H1 (cell line): ENCODE measurements around the gene ESYT2. TPM values are rescaled to one million over a fixed set of nuclear protein-coding genes. Genes with fewer than 3 reads are reported as not detected.

ENCODE experiments used
- CTCF ChIA-PET: fragments of 300-600 bp; sonication (Branson Sonifier 250); formaldehyde crosslinking; loops from one replicate; lab custom pipeline; 2021; ENCODE audit not compliant: partially characterized antibody; lab: Charles Lee
- POLR2A ChIA-PET: fragments of 300-600 bp; sonication (Branson Sonifier 250); formaldehyde crosslinking; loops from one replicate; lab custom pipeline; 2021; ENCODE audit warnings: inconsistent platforms; ENCODE audit not compliant: partially characterized antibody; lab: Charles Lee
- DNase-seq, 2 experiments: peaks; one replicate each; pipeline versions ENCODE4 v3.0.0 to v3.0.0-alpha.2; 2010 to 2022; ENCODE audit warnings: low spot score in 2 of 2, low read depth in 1 of 2, mixed read lengths in 1 of 2
- FAIRE-seq: peaks from 2 replicates; lab custom pipeline; 2011; peaks lifted over from hg19 to GRCh38; lab: Jason Lieb, UNC
- H2AFZ ChIP-seq: 2 replicates; pipeline ENCODE4 v1.8.1; 2012; ENCODE audit warnings: low read length, inconsistent platforms
- H2AK5ac ChIP-seq: 2 replicates; pipeline ENCODE4 v1.6.1; 2013; ENCODE audit warnings: low read depth, low read length
- H2BK120ac ChIP-seq: replicated peaks from 2 replicates; pipeline ENCODE3; 2013; ENCODE audit warnings: low read depth, low read length, inconsistent platforms
- H2BK12ac ChIP-seq: 2 replicates; pipeline ENCODE4 v1.6.1; 2013; ENCODE audit warnings: low read depth, low read length
- H2BK15ac ChIP-seq: 2 replicates; pipeline ENCODE4 v1.6.1; 2013; ENCODE audit warnings: low read length
- H2BK20ac ChIP-seq: 2 replicates; pipeline ENCODE4 v1.6.1; 2013; ENCODE audit warnings: low read length
- H2BK5ac ChIP-seq: 2 replicates; pipeline ENCODE4 v1.6.1; 2013; ENCODE audit warnings: low read depth, low read length
- H3K14ac ChIP-seq: 2 replicates; pipeline ENCODE4 v1.6.1; 2013; ENCODE audit warnings: inconsistent platforms; ENCODE audit not compliant: insufficient read length
- H3K18ac ChIP-seq: 2 replicates; pipeline ENCODE4 v1.6.1; 2013; ENCODE audit warnings: low read length; ENCODE audit errors: extremely low read depth
- H3K23ac ChIP-seq: 2 replicates; pipeline ENCODE4 v1.6.1; 2013; ENCODE audit warnings: inconsistent platforms; ENCODE audit not compliant: insufficient read length
- H3K23me2 ChIP-seq: 2 replicates; pipeline ENCODE4 v1.6.1; 2013; ENCODE audit warnings: low read depth, low read length
- H3K27ac ChIP-seq: 2 replicates; pipeline ENCODE4 v1.6.1; 2011; ENCODE audit warnings: low read depth, low read length, inconsistent platforms
- H3K27me3 ChIP-seq, 4 experiments: replicated peaks in 1 of 4; 1 replicate in 1 of 4; 2 replicates in 3 of 4; pipeline versions ENCODE4 v1.6.1 to v1.8.1; 2011 to 2013; ENCODE audit warnings: low read length in 3 of 4, mild to moderate bottlenecking in 3 of 4, inconsistent platforms in 2 of 4, mixed read lengths in 2 of 4, moderate library complexity in 1 of 4; ENCODE audit not compliant: control insufficient read depth in 3 of 4, insufficient read depth in 3 of 4; ENCODE audit errors: extremely low read depth in 1 of 4
- H3K36me3 ChIP-seq, 4 experiments: 2 replicates each; pipeline versions ENCODE4 v1.6.1 to v1.8.1; 2011 to 2013; ENCODE audit warnings: mild to moderate bottlenecking in 4 of 4, low read length in 3 of 4, moderate library complexity in 2 of 4, control low read depth in 1 of 4, inconsistent platforms in 1 of 4; ENCODE audit not compliant: insufficient read depth in 4 of 4, control insufficient read depth in 2 of 4
- H3K4ac ChIP-seq: replicated peaks from 2 replicates; pipeline ENCODE3; 2013; ENCODE audit warnings: low read length, low read depth, mixed read lengths, inconsistent platforms; ENCODE audit not compliant: insufficient read length
- H3K4me1 ChIP-seq, 4 experiments: replicated peaks in 1 of 4; 1 replicate in 1 of 4; 2 replicates in 3 of 4; pipeline versions ENCODE4 v1.6.1 to v1.8.1; 2011 to 2013; ENCODE audit warnings: low read length in 3 of 4, inconsistent platforms in 2 of 4, mixed read lengths in 1 of 4; ENCODE audit not compliant: insufficient read depth in 4 of 4, control insufficient read depth in 3 of 4
- H3K4me2 ChIP-seq, 2 experiments: 2 replicates each; pipeline versions ENCODE4 v1.6.1 to v1.8.1; 2011 to 2013; ENCODE audit warnings: low read depth in 2 of 2, low read length in 2 of 2, control low read depth in 1 of 2, inconsistent platforms in 1 of 2, mild to moderate bottlenecking in 1 of 2; ENCODE audit not compliant: insufficient read depth in 1 of 2
- H3K4me3 ChIP-seq, 4 experiments: fragments of 200-600, 300-600 bp in 1 of 4; sonication (generic), shearing (Covaris generic), sonication (Bioruptor Twin) in 1 of 4; 2 replicates each; pipeline versions ENCODE4 v1.5.1 to v1.8.1; 2011 to 2016; ENCODE audit warnings: low read length in 4 of 4, low read depth in 3 of 4, control low read depth in 2 of 4, inconsistent platforms in 2 of 4, mild to moderate bottlenecking in 2 of 4, mixed read lengths in 1 of 4, moderate library complexity in 1 of 4; ENCODE audit not compliant: insufficient read depth in 2 of 4; ENCODE audit errors: extremely low read depth in 1 of 4
- H3K56ac ChIP-seq: replicated peaks from 2 replicates; pipeline ENCODE3; 2013; ENCODE audit warnings: low read depth, mild to moderate bottlenecking, mixed read lengths, low read length, inconsistent platforms; ENCODE audit not compliant: insufficient read length
- H3K79me1 ChIP-seq: 2 replicates; pipeline ENCODE4 v1.6.1; 2013; ENCODE audit warnings: low read depth, low read length, control low read depth
- H3K79me2 ChIP-seq, 2 experiments: 2 replicates each; pipeline versions ENCODE4 v1.6.1 to v1.8.1; 2012 to 2013; ENCODE audit warnings: low read length in 2 of 2, mild to moderate bottlenecking in 2 of 2, inconsistent platforms in 1 of 2; ENCODE audit not compliant: insufficient read depth in 2 of 2, control insufficient read depth in 1 of 2
- H3K9ac ChIP-seq, 4 experiments: replicated peaks in 1 of 4; 1 replicate in 1 of 4; 2 replicates in 3 of 4; pipeline versions ENCODE4 v1.6.1 to v1.8.1; 2011 to 2013; ENCODE audit warnings: low read depth in 3 of 4, low read length in 3 of 4, control low read depth in 2 of 4, mild to moderate bottlenecking in 2 of 4, moderate library complexity in 2 of 4, inconsistent platforms in 1 of 4; ENCODE audit errors: extremely low read depth in 1 of 4
- H3K9me3 ChIP-seq, 2 experiments: 2 replicates each; pipeline versions ENCODE4 v1.6.1 to v1.8.1; 2012 to 2013; ENCODE audit warnings: mild to moderate bottlenecking in 2 of 2, moderate library complexity in 2 of 2, control low read depth in 1 of 2, inconsistent platforms in 1 of 2, low read depth in 1 of 2, low read length in 1 of 2, mixed read lengths in 1 of 2; ENCODE audit not compliant: insufficient read depth in 2 of 2
- H4K20me1 ChIP-seq, 2 experiments: replicated peaks in 1 of 2; 2 replicates each; pipeline versions ENCODE3 to v1.8.1; 2011 to 2013; ENCODE audit warnings: inconsistent platforms in 2 of 2, low read length in 2 of 2, mild to moderate bottlenecking in 1 of 2; ENCODE audit not compliant: insufficient read depth in 2 of 2, control insufficient read depth in 1 of 2
- H4K5ac ChIP-seq: 2 replicates; pipeline ENCODE4 v1.6.1; 2013; ENCODE audit warnings: low read length, low read depth, mixed read lengths, inconsistent platforms; ENCODE audit not compliant: insufficient read length
- H4K8ac ChIP-seq: 2 replicates; pipeline ENCODE4 v1.8.0; 2013; ENCODE audit warnings: mild to moderate bottlenecking, moderate library complexity, low read length, inconsistent platforms; ENCODE audit not compliant: insufficient read depth; ENCODE audit errors: extremely low read depth
- H4K91ac ChIP-seq: replicated peaks from 2 replicates; pipeline ENCODE3; 2013; ENCODE audit warnings: low read length, mixed read lengths, inconsistent platforms; ENCODE audit not compliant: insufficient read length
- CHD1 ChIP-seq: IDR thresholded peaks from 2 replicates; pipeline ENCODE4 v1.6.1; 2012; ENCODE audit warnings: low read depth, low read length, improper control_type of control experiment
- GTF2F1 ChIP-seq: IDR thresholded peaks from 2 replicates; pipeline ENCODE4 v1.6.1; 2012; ENCODE audit warnings: low read depth, low read length, improper control_type of control experiment, borderline replicate concordance
- KDM1A ChIP-seq: fragments of 200-600, 300-600 bp; sonication (generic); IDR thresholded peaks from 2 replicates; pipeline ENCODE4 v1.7.1; 2016; ENCODE audit warnings: mild to moderate bottlenecking, low read length, borderline replicate concordance
- POLR2A ChIP-seq, 2 experiments: IDR thresholded peaks; 1 replicate in 1 of 2; 2 replicates in 1 of 2; pipeline ENCODE4 v1.6.1; 2011; ENCODE audit warnings: low read depth in 2 of 2, low read length in 2 of 2, mild to moderate bottlenecking in 2 of 2; ENCODE audit errors: control extremely low read depth in 1 of 2
- RAD21 ChIP-seq, 2 experiments: IDR thresholded peaks in 1 of 2; conservative IDR thresholded peaks in 1 of 2; 2 replicates each; pipeline ENCODE4 v1.6.1; 2011; ENCODE audit warnings: low read depth in 2 of 2, low read length in 2 of 2, improper control_type of control experiment in 1 of 2, inconsistent platforms in 1 of 2, mild to moderate bottlenecking in 1 of 2, moderate library complexity in 1 of 2
- RBBP5 ChIP-seq: IDR thresholded peaks from 2 replicates; pipeline ENCODE4 v1.7.1; 2012; ENCODE audit warnings: low read depth, mild to moderate bottlenecking, inconsistent platforms, low read length, moderate library complexity, borderline replicate concordance
- RFX5 ChIP-seq: IDR thresholded peaks from 2 replicates; pipeline ENCODE4 v1.6.1; 2011; ENCODE audit warnings: low read depth, low read length, improper control_type of control experiment, borderline replicate concordance
- SIRT6 ChIP-seq: IDR thresholded peaks from one replicate; pipeline ENCODE4 v1.7.1; 2012; ENCODE audit warnings: low read length, inconsistent platforms
- WGBS, 2 experiments: shearing (Covaris generic) in 1 of 2; methylation state at CpG; one replicate each; pipeline versions ENCODE4 v1.1.6 to v1.1.7; 2013 to 2015; ENCODE audit warnings: low lambda C conversion rate in 2 of 2, mixed read lengths in 2 of 2, inconsistent platforms in 1 of 2, low coverage in 1 of 2, missing lambda C conversion rate in 1 of 2; ENCODE audit not compliant: insufficient replicate concordance in 2 of 2, insufficient coverage in 1 of 2, insufficient read length in 1 of 2; ENCODE audit errors: extremely low coverage in 1 of 2, missing lambda C conversion rate in 1 of 2; 5-methylcytosine and 5-hydroxymethylcytosine counted together
- polyA plus RNA-seq, 7 experiments: library from polyadenylated mRNA; depleted of rRNA in 3 of 7; stranded (reverse) in 5 of 7; unstranded in 2 of 7; fragments of >200 nt in 5 of 7; fragments of 200-250 nt in 2 of 7; gene quantifications; 1 replicate in 5 of 7; 2 replicates in 1 of 7; 4 replicates in 1 of 7; pipeline versions ENCODE4 v1.2.1 to v1.2.3, GENCODE V29; 2011 to 2013; ENCODE audit warnings: missing spikeins in 2 of 7, mixed read lengths in 2 of 7
- total RNA-seq: library from RNA; stranded (reverse); fragmentation: NEBNext Ultra II Directional; extraction: Animal tissue kit (Norgen Biotek cat#: 25700); gene quantifications from 2 replicates; pipeline ENCODE4 v1.2.1, GENCODE V29; 2021
- TF ChIP-seq, protein P1 (sequence below): IDR thresholded peaks from 2 replicates; pipeline ENCODE4 v1.6.1; 2011; ENCODE audit warnings: low read depth, mild to moderate bottlenecking, low read length; ENCODE audit not compliant: insufficient read depth

ESYT2 gene
- total and polyA plus RNA-seq, 2 of the 8 experiments (the other 6 are each of a cell fraction or from before 2014, with no cell fraction given): 27.0 to 37.5 TPM

- Histone ChIP-seq H2AFZ (no peak overlapping the region), H3K27me3 (no peaks in the 10 kb centered on the region), H2BK12ac (no peak overlapping the region), H4K20me1 (no peaks in the 10 kb centered on the region), H3K56ac (no peak overlapping the region), H4K8ac (no peak overlapping the region), H3K4me3 (no peak overlapping the region), H3K36me3 (peaks cover 3 to 23% (median 20%) of the 10 kb centered on the region in 4 experiments; a peak in 7 of 8 replicates), H3K79me1 (no peaks in the 10 kb centered on the region), H2BK120ac (no peak overlapping the region), H3K4me2 (no peak overlapping the region), H2AK5ac (no peak overlapping the region), H3K27ac (no peak overlapping the region), H3K9me3 (no peaks in the 10 kb centered on the region), H3K9ac (no peak overlapping the region), H2BK5ac (no peak overlapping the region), H3K4me1 (no peaks in the 10 kb centered on the region), H3K23ac (no peak overlapping the region), H4K91ac (no peak overlapping the region), H3K23me2 (no peaks in the 10 kb centered on the region), H2BK20ac (no peak overlapping the region), H3K14ac (no peak overlapping the region), H2BK15ac (no peak overlapping the region), H4K5ac (no peak overlapping the region), H3K18ac (no peak overlapping the region), H3K79me2 (no peaks in the 10 kb centered on the region), H3K4ac (no peak overlapping the region)
- ChIA-PET CTCF (interaction anchor here (0.8 to 1.6 kb wide), 6 partner anchors 10 to 65 kb away, joined by 3 read pairs; no protein-coding TSS in a partner anchor), POLR2A (no interaction called here)
- FAIRE-seq: no peak
- WGBS, 2 experiments: 93% methylated on average over 3 of the region's 3 CpGs; no CpG with 5 or more reads in 1 of the 2 experiments
- no peak for TF ChIP-seq POLR2A (IDR thresholded peaks at IDR 0.05; ENCODE audit: control extremely low read depth in 1 of 2, low read depth in 2 of 2, low read length in 2 of 2)
- no peak for TF ChIP-seq RBBP5
- no peak for TF ChIP-seq CHD1
- TF ChIP-seq RAD21 (IDR thresholded peaks at IDR 0.05 in 1 of 2, conservative IDR thresholded peaks at IDR 0.05 in 1 of 2; ENCODE audit: low read depth in 2 of 2, low read length in 2 of 2): no peak
- TF ChIP-seq GTF2F1: no peak
- TF ChIP-seq, protein P1, sequence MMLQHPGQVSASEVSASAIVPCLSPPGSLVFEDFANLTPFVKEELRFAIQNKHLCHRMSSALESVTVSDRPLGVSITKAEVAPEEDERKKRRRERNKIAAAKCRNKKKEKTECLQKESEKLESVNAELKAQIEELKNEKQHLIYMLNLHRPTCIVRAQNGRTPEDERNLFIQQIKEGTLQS: no peak
- no peak for TF ChIP-seq SIRT6
- no peak for TF ChIP-seq RFX5
- TF ChIP-seq KDM1A: peak; percentile 49; the same call in 1 of the 2 replicates
- DNase-seq: no peak
Observed at GRCh38 chr7:158760445-158760764, 68.9 kb downstream of the ESYT2 start.
